DND-41 (cell line): ENCODE results near the gene ZFAND4.

Experiments used
- ATAC-seq: fragments of 200-7000 bp; cut with Tn5 transposase; 3 replicates; pipeline ENCODE4 v1.9.1; 2021; ENCODE audit warnings: low read depth; ENCODE audit not compliant: insufficient read depth
- DNase-seq: peaks from one replicate; pipeline ENCODE4 v3.0.0-alpha.2; 2020
- H2AFZ ChIP-seq: 2 replicates; pipeline ENCODE4 v1.6.0; 2012; ENCODE audit warnings: low read depth, low read length
- H3K27ac ChIP-seq: 2 replicates; pipeline ENCODE4 v1.5.1; 2012; ENCODE audit warnings: low read length, inconsistent platforms
- H3K27me3 ChIP-seq: fragments of 200-600 bp; sonication (generic); 2 replicates; pipeline ENCODE4 v1.6.0; 2012; ENCODE audit warnings: low read length, mild to moderate bottlenecking, inconsistent platforms; ENCODE audit not compliant: insufficient read depth, poor library complexity
- H3K36me3 ChIP-seq: 2 replicates; pipeline ENCODE4 v1.5.1; 2012; ENCODE audit warnings: low read length, inconsistent platforms; ENCODE audit not compliant: insufficient read depth
- H3K4me1 ChIP-seq: 2 replicates; pipeline ENCODE4 v1.5.1; 2012; ENCODE audit warnings: mild to moderate bottlenecking, low read length; ENCODE audit not compliant: insufficient read depth
- H3K4me2 ChIP-seq: 2 replicates; pipeline ENCODE4 v1.6.0; 2012; ENCODE audit warnings: mild to moderate bottlenecking, moderate library complexity, low read length, inconsistent platforms; ENCODE audit not compliant: insufficient read depth
- H3K4me3 ChIP-seq, 2 experiments: fragments of 200-600 bp in 1 of 2; shearing (Covaris generic) in 1 of 2; 2 replicates each; pipeline ENCODE4 v1.5.1; 2012 to 2016; ENCODE audit warnings: inconsistent platforms in 2 of 2, low read length in 2 of 2, mild to moderate bottlenecking in 2 of 2, low read depth in 1 of 2, moderate library complexity in 1 of 2
- H3K79me2 ChIP-seq: 2 replicates; pipeline ENCODE4 v1.6.0; 2012; ENCODE audit warnings: low read length, inconsistent platforms; ENCODE audit not compliant: insufficient read depth
- H3K9ac ChIP-seq: 2 replicates; pipeline ENCODE4 v1.6.0; 2012; ENCODE audit warnings: low read depth, mild to moderate bottlenecking, inconsistent platforms, low read length, moderate library complexity
- H3K9me3 ChIP-seq: 2 replicates; pipeline ENCODE4 v1.5.1; 2012; ENCODE audit warnings: low read length, moderate library complexity, mild to moderate bottlenecking, inconsistent platforms; ENCODE audit not compliant: insufficient read depth, severe bottlenecking
- H4K20me1 ChIP-seq: 2 replicates; pipeline ENCODE4 v1.6.0; 2012; ENCODE audit warnings: low read length; ENCODE audit not compliant: insufficient read depth
- EZH2 ChIP-seq: IDR thresholded peaks from 3 replicates; pipeline ENCODE4 v1.6.1; 2012; ENCODE audit warnings: borderline replicate concordance, low read depth, mild to moderate bottlenecking, moderate library complexity, low read length, inconsistent platforms; ENCODE audit not compliant: severe bottlenecking
- TF ChIP-seq, protein P1 (sequence below): IDR thresholded peaks from 2 replicates; pipeline ENCODE4 v1.5.1; 2012; ENCODE audit warnings: borderline replicate concordance, low read length, moderate library complexity, mild to moderate bottlenecking; ENCODE audit not compliant: poor library complexity, severe bottlenecking; ENCODE audit errors: extremely low read depth

Gene ZFAND4

DNA sequence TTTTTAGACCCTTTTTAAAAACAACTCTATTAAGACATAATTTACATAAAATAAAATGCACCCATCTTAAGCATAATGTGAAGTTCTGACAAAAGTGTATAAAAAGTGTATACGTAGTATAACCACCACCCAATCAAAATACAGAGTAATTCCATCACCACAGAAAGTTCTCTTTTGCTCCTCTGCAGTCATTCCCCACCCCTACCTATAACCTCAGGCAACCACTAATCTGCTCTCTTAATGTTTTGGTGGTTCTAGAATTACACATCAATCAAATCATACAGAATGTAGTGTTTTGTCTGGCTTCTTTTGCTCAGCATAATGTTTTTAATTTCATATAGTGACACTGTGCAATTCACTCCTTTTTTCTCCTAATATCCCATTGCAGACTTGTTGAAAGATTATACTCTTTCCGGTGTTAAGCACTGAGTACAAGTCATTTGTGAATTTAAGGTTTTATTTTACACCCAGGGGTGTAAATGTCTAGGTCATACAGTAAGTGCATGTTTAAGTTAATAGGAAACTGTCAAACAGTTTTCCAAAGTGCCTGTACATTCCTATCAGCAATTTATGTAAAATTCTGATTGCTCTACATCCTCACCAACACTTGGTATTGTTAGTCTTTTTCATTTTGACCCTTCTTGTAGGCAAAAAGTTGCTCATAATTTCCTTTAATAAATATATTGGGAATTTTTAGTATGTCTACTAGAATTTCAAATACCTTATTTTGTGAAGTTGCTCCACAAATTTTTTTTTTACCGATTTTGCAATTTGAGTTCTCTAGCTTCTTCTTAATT lies 86.3 kb downstream of the ZFAND4 start:
- ATAC-seq (no peak), DNase-seq (no peak)
- Histone ChIP-seq H3K4me3 (no peak overlapping the region), H3K79me2 (peaks cover 15% of the 10 kb centered on the region), H3K36me3 (no peaks in the 10 kb centered on the region), H3K9ac (no peak overlapping the region), H3K4me1 (peaks cover 4% of the 10 kb centered on the region), H4K20me1 (no peaks in the 10 kb centered on the region; the same call in 1 of the 2 replicates), H3K4me2 (no peak overlapping the region), H3K27me3 (no peaks in the 10 kb centered on the region), H2AFZ (no peak overlapping the region), H3K9me3 (peaks cover 3% of the 10 kb centered on the region), H3K27ac (no peak overlapping the region)
- TF ChIP-seq, protein P1, sequence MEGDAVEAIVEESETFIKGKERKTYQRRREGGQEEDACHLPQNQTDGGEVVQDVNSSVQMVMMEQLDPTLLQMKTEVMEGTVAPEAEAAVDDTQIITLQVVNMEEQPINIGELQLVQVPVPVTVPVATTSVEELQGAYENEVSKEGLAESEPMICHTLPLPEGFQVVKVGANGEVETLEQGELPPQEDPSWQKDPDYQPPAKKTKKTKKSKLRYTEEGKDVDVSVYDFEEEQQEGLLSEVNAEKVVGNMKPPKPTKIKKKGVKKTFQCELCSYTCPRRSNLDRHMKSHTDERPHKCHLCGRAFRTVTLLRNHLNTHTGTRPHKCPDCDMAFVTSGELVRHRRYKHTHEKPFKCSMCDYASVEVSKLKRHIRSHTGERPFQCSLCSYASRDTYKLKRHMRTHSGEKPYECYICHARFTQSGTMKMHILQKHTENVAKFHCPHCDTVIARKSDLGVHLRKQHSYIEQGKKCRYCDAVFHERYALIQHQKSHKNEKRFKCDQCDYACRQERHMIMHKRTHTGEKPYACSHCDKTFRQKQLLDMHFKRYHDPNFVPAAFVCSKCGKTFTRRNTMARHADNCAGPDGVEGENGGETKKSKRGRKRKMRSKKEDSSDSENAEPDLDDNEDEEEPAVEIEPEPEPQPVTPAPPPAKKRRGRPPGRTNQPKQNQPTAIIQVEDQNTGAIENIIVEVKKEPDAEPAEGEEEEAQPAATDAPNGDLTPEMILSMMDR = no peak
- no peak for TF ChIP-seq EZH2

DNA sequence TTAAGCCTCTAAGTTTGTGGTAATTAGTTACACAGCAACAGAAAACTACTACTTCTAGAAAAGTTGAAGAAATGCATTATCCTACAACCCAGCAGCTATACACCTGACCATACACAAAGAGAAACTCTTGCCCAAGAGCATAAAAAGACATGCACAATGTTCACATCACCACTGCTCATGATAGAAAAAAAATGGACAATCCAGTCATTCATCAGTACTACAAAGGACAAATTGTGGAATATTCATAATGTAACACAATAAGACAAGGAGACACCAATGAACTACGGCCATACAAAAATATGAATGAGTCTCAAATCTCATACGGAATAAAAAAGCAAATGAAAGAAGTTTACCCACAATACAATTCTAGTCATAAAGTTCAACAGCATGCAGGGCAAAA lies 87.4 kb downstream of the ZFAND4 start:
- H3K9me3 ChIP-seq = peaks cover 3% of the 10 kb centered on the region
- peaks cover 15% of the 10 kb centered on the region for H3K4me1 ChIP-seq
- DNase-seq (no peak), ATAC-seq (no peak)
- H3K4me2 ChIP-seq = no peak overlapping the region
- H3K9ac ChIP-seq = no peak overlapping the region
- H3K4me3 ChIP-seq = no peak overlapping the region
- no peak overlapping the region for H3K27ac ChIP-seq
- no peaks in the 10 kb centered on the region; the same call in 1 of the 2 replicates for H4K20me1 ChIP-seq
- H2AFZ ChIP-seq = no peak overlapping the region
- H3K36me3 ChIP-seq = no peaks in the 10 kb centered on the region
- peaks cover 16% of the 10 kb centered on the region for H3K79me2 ChIP-seq
- no peaks in the 10 kb centered on the region for H3K27me3 ChIP-seq
- TF ChIP-seq, protein P1 = no peak
- TF ChIP-seq EZH2 = no peak

DNA sequence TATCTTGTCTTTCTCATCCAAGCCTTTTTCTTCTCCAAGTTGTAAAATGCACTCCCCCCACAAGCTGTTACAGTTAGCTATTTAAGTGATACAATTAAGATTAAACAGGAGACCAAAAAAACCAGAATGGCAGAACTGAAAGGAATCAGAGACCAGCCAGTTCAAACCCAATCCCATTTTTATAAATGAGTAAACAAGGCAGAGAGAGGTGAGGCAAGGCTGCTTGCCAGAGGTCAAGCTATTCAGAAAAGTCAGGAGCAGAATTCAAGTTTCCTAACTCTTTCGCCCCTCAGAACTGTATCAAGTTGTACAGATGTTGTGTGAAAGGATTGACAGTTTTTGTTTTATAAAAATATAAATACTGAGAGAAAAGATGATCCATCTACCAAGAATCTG lies 90.2 kb downstream of the ZFAND4 start:
- Histone ChIP-seq H3K4me2 (no peak overlapping the region), H2AFZ (no peak overlapping the region), H3K27me3 (no peaks in the 10 kb centered on the region), H3K4me1 (peaks cover 22% of the 10 kb centered on the region), H3K9ac (no peak overlapping the region), H3K4me3 (no peak overlapping the region), H3K27ac (no peak overlapping the region), H3K79me2 (peaks cover 18% of the 10 kb centered on the region), H3K9me3 (no peaks in the 10 kb centered on the region), H3K36me3 (no peaks in the 10 kb centered on the region), H4K20me1 (no peaks in the 10 kb centered on the region; the same call in 1 of the 2 replicates)
- DNase-seq = no peak
- no peak for TF ChIP-seq EZH2
- TF ChIP-seq, protein P1 = no peak
- ATAC-seq = no peak
